ENCODE measurements around the gene NDUFV2. TPM values are rescaled to one million over a fixed set of nuclear protein-coding genes. Genes with fewer than 3 reads are reported as not detected.

Gene NDUFV2
- total RNA-seq, 2 donors from 2014 or later: 175 to 203 TPM

DNA sequence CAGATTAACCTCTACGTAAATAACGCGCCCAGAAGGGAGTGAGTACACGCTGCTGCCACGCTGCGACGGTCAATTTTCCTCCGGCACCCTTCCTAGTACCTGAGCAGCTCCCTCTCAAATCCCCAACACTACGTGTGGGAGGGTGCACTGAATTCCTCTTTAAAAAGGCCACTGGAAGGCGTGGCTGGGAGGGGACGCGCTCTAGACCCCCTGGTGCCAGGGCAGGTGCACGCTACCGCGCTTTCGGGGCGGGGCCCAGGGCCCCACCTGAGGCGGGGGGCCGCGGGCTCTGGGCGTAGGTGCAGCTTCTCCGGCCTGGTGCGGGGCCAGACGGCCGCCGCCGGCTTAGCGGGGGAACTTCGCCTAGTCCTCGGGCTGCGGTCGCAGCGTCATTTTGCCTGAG is 33.4 kb downstream of the NDUFV2 start:
- peak; percentile 71 for DNase-seq
- peak overlapping the region; percentile 65 for H3K4me3 ChIP-seq
- no peaks in the 10 kb centered on the region for H3K27me3 ChIP-seq
- no peaks in the 10 kb centered on the region for H3K36me3 ChIP-seq
- peaks cover 5% of the 10 kb centered on the region for H3K4me1 ChIP-seq
- intact Hi-C loops (cut with DNase I): loop anchor here (5.0 kb wide), 1 partner anchor 34 kb away; the partner anchor contains the start of gene NDUFV2
- TF ChIP-seq, protein P1, sequence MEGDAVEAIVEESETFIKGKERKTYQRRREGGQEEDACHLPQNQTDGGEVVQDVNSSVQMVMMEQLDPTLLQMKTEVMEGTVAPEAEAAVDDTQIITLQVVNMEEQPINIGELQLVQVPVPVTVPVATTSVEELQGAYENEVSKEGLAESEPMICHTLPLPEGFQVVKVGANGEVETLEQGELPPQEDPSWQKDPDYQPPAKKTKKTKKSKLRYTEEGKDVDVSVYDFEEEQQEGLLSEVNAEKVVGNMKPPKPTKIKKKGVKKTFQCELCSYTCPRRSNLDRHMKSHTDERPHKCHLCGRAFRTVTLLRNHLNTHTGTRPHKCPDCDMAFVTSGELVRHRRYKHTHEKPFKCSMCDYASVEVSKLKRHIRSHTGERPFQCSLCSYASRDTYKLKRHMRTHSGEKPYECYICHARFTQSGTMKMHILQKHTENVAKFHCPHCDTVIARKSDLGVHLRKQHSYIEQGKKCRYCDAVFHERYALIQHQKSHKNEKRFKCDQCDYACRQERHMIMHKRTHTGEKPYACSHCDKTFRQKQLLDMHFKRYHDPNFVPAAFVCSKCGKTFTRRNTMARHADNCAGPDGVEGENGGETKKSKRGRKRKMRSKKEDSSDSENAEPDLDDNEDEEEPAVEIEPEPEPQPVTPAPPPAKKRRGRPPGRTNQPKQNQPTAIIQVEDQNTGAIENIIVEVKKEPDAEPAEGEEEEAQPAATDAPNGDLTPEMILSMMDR (IDR thresholded peaks at IDR 0.05): no peak
- H3K27ac ChIP-seq: peak overlapping the region; percentile 98
- peak overlapping the region; percentile 58 to 80 for H3K9ac ChIP-seq (ENCODE audit: low read depth in 2 of 2, low read length in 2 of 2)
- no peaks in the 10 kb centered on the region for H3K9me3 ChIP-seq

- H3K27ac ChIP-seq: peak within 1 kb of the TSS; percentile 98
- H3K9me3 ChIP-seq: no peaks in the 10 kb centered on the region
- peaks cover 5% of the 10 kb centered on the region for H3K4me1 ChIP-seq
- intact Hi-C loops (cut with DNase I): loop anchor here (5.0 kb wide), 1 partner anchor 34 kb away; the partner anchor contains the start of gene NDUFV2
- H3K9ac ChIP-seq (ENCODE audit: low read depth in 2 of 2, low read length in 2 of 2): peak within 1 kb of the TSS; percentile 85 to 92
- peak; percentile 97 for DNase-seq
- H3K4me3 ChIP-seq: peak within 1 kb of the TSS; percentile 65
- no peaks in the 10 kb centered on the region for H3K27me3 ChIP-seq
- TF ChIP-seq, protein P1 (IDR thresholded peaks at IDR 0.05): no peak
- no peaks in the 10 kb centered on the region for H3K36me3 ChIP-seq
These were observed 34.0 kb downstream of the NDUFV2 start, which contains the start of gene ANKRD12 for GRCh38 chr18:9136315-9137155. Gene ANKRD12, plus strand, starts transcription at chr18:9136781. Its CDS starts 45,652 bp downstream, at chr18:9182433.

DNA sequence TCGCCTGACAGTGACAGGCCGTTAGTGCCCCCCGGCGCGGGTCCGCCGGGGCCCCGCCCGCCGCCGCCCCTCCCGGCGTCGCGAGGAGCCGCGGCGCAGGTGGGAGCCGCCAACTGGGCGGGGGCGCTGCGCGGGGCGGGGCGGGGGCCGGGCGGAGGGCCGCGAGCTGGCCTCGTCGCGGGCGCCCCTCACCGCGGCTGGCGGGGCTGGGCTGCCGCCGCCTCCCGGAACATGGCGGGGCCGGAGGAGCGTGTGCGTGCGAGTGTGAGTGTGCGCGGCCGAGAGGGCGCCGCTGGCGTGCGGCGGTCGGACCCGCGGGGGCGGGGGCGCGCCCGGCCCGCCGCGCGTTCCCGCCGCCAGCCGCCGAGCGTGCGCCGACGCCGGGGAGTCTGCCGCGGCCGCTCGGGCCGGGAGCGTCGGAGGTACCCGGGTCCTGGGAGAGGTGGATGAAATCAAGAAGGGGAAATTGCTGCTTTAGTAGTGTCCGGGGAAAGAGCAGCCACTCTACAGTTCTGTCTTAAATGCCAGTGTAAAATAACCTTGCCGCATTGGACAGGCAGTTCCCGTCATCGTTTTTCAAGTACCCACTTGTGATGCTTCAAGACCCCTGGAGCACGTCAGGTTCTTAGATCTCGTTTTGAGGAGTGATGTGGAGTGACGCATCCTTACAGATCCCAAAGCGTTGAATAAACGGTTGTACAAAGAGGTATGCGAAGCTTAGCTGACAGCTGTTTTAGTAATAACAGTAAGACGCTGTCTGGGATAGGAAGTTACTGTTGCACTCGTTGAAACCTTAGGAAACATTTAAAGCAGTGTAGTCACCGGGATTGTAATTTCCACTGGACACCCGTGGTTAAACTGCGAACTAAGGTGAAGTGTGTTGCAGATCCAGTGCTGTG is 34.9 kb downstream of the NDUFV2 start:
- H3K9ac ChIP-seq (ENCODE audit: low read depth in 2 of 2, low read length in 2 of 2): peak overlapping the region; percentile 85 to 92
- TF ChIP-seq, protein P1 (IDR thresholded peaks at IDR 0.05): no peak
- H3K27me3 ChIP-seq: no peaks in the 10 kb centered on the region
- H3K27ac ChIP-seq: peak overlapping the region; percentile 98
- intact Hi-C loops (cut with DNase I): loop anchor here (5.0 kb wide), 1 partner anchor 35 kb away; the partner anchor contains the start of gene NDUFV2
- peaks cover 11% of the 10 kb centered on the region for H3K4me1 ChIP-seq
- H3K36me3 ChIP-seq: no peaks in the 10 kb centered on the region
- peak; percentile 54 for DNase-seq
- no peaks in the 10 kb centered on the region for H3K9me3 ChIP-seq
- peak overlapping the region; percentile 65 for H3K4me3 ChIP-seq

DNA sequence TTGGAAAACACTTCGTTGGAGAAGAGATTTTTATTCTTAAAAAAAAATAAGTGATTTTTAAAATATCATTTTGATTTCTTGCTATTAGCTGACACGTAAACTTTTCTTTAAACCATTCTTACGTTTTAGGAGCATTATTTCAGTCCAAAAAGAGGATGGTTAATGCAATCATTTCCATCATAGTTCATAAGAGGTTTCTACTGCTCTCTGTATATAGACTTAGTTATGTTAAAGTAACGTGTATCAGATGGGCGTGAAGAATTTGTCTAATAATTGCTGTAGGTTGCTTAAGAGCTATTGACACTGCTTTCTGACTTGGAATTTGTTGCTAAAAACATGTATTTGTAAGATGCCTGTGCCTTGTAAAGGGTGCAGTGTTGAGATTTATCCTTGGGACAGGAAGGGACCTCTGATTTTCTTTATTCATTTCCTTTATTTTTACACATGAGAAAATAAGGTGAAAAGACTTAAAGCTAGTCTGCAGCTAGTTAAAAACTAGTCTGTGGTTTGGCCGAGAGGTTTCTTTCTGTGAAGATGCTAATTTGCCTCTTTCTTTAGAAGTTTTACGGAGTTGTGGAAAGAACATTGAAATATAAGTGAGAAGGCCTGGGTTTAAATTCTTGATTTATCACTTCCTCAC is 37.0 kb downstream of the NDUFV2 start:
- Histone ChIP-seq H3K9me3 (no peaks in the 10 kb centered on the region), H3K4me1 (peaks cover 11% of the 10 kb centered on the region), H3K9ac (ENCODE audit: low read depth in 2 of 2, low read length in 2 of 2) (no peak overlapping the region), H3K27me3 (no peaks in the 10 kb centered on the region), H3K27ac (no peak overlapping the region), H3K4me3 (peak overlapping the region; percentile 6), H3K36me3 (no peaks in the 10 kb centered on the region)
- DNase-seq: no peak
- TF ChIP-seq, protein P1 (IDR thresholded peaks at IDR 0.05): no peak
- intact Hi-C loops (cut with DNase I): loop anchor here (5.0 to 10.0 kb wide), 2 partner anchors 37 to 485 kb away; partner anchors contain the start of gene NDUFV2
